Endometrial microvascular endothelial cells (primary cell): ENCODE results near the gene RANBP17. TPM values are rescaled to one million over a fixed set of nuclear protein-coding genes. Genes with fewer than 3 reads are reported as not detected.
"Not testable (repeated sequence)": the region's sequence is repeated elsewhere in the genome, so short reads cannot be mapped to it uniquely, and the experiment has no call there.

Experiments
- in situ Hi-C: cut with HindIII; loops from 2 replicates; pipeline ENCODE4 v1.10.0; 2017; ENCODE audit warnings: low sequenced_read_pairs, low pct_unique_long_range_greater_than_20kb; ENCODE audit errors: inconsistent ontology term
- total RNA-seq: library from RNA; depleted of rRNA; stranded (reverse); fragments of >200 nt; gene quantifications from one replicate; pipeline ENCODE4 v1.2.3, GENCODE V29; 2015; ENCODE audit errors: inconsistent ontology term

The RANBP17 gene
- total RNA-seq, 1 donor from 2014 or later, result 9.5 TPM

DNA sequence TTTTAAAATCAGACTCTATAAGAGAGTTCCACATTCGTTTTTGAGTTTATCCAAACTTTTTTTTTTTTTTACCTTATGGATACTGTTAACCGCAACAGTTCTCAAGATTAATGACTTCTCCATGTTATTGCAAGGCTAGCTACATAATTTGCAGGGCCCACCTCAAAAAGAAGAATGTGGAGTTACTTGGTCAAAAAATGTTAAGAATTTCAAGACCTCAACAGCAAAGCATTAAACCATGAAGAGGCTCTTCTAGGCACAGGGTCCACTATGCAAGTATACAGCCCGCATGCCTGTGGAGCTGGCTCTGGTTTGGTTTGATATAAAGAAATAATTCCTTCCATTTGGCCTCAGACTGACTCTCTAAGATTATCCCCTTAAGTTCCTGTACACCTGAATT, 313.9 kb downstream of the RANBP17 start:
- in situ Hi-C loops, result no loop called here

DNA sequence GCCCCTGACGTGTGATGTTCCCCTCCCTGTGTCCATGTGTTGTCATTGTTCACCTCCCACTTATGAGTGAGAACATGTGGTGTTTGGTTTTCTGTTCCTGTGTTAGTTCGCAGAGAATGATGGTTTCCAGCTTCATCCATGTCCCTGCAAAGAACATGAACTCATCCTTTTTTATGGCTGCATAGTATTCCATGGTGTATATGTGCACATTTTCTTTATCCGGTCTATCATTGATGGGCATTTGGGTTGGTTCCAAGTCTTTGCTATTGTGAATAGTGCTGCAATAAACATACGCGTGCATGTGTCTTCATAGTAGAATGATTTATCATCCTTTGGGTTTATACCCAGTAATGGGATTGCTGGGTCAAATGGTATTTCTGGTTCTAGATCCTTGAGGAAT, 316.4 kb downstream of the RANBP17 start:
- in situ Hi-C loops, result not testable (repeated sequence)

DNA sequence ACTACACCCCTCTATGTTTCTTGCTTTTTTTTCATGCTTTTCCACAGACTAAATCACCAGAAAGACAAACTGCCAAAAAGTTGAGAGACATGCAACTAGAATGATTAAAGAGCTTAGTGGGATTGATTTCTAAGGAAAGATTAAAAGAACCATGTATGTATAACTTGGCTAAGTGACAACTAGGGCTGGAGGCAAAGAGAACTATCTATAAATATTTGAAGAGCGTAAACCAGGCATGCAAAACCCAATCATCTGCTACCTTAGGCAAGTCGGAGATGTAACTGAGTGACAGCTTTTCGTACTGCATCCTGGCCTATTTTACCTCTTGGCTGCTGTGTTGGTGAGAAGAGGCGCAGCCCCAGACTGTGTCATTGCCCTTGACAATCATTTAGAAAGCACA, 326.2 kb downstream of the RANBP17 start:
- in situ Hi-C loops, result no loop called here

DNA sequence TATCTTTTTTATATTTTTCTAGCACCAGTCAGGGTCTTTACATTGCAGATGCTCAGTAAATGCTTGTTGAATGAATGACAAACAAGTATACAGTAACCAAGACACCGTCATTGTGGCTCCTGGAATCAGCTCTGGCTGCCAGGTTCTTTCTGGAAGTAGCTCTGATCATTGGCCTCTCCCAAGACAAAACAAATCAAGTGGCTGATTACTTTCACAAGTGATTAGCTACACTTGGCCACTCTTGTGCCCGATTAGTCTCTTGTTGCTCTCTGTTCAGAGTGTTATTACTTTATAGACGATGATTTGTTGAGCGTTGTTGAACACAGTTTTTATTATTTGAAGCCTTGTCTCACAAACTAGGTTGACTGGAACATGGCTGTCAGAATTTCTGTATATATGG, 327.6 kb downstream of the RANBP17 start:
- in situ Hi-C loops, result no loop called here

DNA sequence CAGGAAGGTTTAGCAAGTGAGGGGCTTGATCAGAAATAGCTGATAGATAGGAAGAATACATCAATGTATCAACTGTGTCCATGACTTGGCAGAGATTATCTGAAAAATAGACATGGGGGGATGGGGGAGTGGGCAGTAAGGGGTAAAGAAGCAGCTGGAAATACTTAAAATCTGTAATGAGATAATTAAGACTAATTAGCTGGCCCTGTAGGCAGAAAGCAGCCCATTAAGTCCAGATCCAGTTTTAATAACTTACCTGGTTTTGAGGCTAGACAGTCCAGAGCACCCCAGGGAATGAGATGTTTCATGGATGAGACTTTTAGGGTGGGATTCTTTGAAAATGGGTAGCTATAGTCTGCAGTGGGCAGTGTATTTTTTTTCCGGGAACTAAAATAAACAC, 330.3 kb downstream of the RANBP17 start:
- in situ Hi-C loops, result no loop called here

DNA sequence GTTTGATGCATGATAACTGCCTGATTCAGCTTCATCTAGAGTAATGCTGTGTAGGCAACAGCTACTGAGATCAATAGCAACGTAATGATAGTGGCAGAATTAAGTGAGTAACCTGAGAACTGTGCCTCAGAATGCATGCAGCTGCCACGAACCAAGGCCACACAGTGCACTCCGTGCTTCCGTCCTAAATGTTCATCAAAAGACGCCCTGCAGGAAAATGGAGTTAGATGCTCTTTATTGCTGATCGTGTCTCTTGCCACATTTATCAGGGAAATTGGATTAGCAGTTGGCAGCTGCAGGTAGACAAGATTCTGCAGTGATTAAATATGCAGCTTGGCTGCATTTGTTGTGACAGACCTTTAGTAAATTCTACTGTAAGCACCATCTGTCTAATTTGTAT, 339.5 kb downstream of the RANBP17 start:
- in situ Hi-C loops, result no loop called here

DNA sequence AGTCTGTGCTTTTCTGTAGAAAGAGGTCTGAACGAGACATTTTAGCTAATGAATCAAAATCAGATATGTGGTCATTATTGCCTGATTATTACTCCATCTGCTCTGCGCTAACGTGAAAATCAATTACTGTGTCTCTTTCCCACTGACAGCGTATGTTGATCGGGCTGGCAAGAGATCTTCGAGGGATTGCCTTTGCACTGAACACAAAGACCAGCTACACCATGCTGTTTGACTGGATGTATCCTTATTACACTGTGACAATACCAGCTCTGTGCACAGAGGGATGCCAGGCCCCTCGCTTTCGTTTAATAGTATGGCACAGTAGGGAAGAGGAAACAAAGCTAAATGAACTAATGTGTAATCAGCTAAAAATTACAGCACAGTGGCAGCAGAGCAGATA, 343.6 kb downstream of the RANBP17 start:
- in situ Hi-C loops, result no loop called here

DNA sequence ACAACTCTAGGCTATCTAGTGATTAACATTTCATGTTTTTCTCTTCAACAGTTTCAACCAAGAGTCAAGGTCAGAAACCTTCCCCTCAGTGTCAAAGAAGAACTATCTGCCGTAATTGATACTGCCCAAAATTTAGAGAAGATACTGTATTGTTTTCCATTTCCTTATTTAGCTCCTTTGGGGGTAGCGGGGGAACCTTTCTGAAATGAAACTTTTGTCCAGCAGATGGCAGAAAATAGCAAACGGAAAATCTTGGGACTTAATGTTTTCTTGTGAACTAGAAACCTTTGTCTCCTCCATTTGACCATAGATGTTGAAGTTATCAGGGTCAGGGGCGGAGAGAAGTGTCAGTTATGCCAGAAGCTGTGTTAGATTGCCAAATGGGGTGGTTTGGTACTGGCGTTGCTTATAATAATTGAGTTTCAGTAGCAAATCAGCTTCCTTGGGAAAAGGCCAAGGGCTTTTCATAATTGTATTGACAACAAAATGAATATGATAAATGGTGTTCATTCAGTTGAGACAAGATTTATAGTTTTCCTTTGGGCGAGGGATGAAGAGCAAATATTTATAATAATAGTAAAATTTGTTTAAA, 345.5 kb downstream of the RANBP17 start:
- in situ Hi-C loops, result no loop called here

DNA sequence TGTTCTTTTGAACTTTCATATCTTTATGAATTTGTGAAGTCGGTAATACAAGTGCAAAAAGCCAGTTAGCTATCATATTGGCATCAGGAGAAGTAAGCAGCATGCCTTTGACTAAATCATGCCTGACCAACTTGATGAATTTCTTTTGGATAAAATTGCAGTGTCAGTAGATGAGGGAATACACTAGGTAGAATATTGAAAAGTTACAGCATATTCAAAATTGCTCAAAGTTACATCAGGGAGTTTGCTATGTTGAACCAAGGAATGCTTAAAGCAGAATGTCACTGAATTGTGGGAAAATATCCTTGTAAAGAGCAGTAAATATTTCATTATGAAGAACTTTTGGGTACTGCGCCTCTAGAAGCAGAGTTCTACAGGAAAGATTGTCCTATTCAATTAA, 360.1 kb downstream of the RANBP17 start:
- in situ Hi-C loops, result no loop called here

DNA sequence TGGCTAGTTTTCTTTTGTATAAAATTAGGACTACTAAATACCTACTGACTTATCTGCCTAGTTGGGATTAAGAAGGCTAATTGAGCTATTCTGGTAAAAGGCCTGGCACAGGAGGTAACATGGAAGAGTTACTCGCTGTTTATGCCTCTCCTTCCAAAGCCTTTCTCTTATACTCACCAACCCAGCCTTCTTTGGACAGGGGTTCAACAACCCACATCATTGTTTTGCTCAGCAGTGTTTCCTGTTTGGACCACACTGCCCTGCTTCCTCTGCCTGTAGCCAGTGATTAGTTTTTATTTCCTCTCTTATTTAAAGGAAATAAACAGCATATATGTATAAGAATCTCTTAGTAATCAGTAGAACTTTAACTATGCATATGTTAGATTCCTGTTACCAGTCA, 362.1 kb downstream of the RANBP17 start:
- in situ Hi-C loops, result no loop called here

DNA sequence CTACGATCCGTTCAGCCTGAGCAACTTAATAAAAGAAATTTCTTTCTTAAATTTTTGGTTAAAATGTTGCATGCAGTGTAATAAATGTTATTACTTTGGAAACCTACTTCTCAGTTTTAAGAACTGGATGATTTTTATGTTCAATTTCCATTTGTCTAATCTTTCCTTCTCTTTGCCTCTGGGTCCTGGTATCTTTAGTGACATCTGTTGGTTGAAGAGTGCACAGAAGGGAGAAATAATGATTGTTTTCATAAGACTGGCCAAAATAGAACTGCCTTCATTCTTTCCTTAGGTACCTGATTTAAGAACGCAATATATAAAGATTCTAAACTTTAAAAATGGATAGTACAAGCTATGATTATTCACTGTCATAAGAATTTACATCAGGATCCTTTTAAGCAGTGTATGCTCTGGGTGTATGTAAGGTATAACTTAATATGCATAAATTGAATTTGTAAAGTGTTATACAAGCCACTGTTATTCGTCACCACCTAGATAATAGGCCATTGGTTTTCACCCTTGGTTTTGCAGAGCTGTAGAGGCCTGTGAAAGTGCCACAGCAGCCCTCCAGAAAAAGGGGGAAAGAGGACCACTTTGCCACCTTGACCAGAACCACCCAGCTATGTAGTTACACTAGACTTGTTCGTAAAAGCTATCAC, 364.4 kb downstream of the RANBP17 start:
- in situ Hi-C loops, result no loop called here

DNA sequence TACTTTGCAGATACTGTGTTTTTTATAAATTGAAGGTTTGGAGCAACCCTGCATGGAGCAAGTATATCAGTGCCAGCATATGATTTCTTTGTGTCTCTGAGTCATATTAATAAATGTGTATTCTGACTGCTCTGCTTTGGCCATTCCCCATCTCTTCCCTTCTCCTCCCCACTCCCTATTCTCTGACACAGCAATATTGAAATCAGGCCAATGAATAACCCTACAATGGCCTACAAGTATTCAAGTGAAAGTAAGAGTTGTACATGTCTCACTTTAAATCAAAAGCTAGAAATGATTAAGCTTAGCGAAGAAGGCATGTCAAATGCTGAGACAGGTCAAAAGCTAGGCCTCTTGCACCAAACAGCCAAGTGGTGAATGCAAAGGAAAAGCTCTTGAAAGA, 365.0 kb downstream of the RANBP17 start:
- in situ Hi-C loops, result no loop called here

DNA sequence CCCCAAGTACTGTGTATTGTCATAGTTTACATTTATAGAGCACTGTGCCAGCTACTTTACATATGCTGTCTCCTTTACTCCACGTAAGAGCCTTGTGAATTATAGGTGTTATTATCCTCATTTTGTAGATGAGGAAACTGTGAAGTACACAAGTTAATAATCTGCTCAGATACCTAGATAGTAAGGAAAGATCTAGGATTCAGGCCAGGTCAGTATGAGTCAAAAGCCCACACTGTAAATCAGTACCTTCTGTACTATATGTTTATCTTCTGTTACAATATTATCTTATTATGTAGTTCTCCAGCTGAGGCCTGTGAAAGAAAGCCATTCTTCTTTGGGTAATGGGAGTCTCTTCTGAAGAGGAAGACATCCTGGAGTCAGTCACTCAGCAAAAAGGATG, 374.8 kb downstream of the RANBP17 start:
- in situ Hi-C loops, result no loop called here

DNA sequence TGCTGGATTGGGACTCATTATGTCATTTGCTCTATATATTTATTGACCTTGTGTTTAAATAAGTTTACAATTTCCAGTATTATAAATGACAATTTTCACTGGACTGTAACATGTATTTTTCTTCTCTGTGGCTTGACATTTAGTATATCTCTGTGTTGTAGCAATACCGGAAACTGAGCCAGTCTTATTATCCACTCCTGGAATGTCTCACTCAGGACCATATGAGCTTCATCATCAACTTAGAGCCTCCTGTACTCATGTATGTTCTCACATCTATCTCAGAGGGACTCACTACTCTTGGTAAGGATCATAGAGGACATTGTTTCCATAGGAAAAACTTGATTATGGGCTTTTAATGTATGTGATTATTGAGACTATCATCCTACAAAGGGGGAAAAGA, 380.7 kb downstream of the RANBP17 start:
- in situ Hi-C loops, result no loop called here

DNA sequence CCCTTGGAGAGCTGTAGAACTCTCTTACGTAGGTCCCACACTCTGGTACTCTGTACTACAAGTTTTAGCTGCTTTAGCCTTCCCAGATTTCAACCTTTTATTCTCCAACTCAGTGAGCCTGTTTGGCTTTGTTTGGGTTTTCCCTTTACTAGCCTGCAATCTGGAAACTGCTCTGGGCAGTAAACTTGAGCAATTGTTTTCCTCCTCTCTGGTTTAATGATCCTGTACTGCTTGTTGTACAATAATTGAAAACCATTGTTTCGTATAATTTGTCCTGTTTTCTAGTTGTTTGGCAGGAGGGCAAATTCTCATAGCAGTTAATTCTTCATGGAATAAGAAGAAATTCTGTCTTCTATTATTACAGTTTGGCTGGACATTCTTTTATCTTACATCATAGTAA, 384.4 kb downstream of the RANBP17 start:
- in situ Hi-C loops, result no loop called here

DNA sequence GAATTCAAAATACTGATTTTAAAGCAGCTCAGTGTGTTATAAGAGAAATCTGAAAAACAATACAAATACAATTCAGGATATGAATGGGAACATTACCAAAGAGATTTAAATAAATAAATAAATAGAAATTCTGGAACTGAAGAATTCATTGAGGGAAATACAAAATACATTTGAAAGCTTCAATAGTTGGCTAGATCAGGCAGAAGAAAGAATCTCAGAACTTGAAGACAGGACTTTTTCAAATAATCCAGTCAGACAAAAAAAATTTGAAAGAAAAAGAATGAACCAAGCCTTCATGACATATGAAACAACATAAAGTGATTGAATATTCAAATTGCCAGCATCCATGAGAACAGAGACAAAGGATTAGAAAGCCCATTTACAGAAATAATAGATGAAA, 387.6 kb downstream of the RANBP17 start:
- in situ Hi-C loops, result no loop called here

DNA sequence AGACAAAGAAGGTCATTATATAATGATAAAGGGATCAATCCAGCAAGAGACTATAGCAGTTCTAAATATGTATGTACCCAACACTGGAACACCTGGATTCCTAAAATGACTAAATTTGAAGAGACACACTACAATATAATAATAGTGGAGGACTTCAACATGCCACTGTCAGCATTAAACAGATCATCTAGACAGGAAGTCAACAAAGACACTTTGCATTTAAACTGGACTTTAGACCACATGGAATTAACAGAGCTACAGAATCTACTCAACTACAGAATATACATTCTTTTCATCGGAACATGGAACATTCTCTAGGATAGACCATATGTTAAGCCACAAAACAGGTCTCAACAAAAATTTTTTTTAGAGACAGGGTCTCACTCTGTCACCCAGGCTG, 388.9 kb downstream of the RANBP17 start:
- in situ Hi-C loops, result no loop called here

DNA sequence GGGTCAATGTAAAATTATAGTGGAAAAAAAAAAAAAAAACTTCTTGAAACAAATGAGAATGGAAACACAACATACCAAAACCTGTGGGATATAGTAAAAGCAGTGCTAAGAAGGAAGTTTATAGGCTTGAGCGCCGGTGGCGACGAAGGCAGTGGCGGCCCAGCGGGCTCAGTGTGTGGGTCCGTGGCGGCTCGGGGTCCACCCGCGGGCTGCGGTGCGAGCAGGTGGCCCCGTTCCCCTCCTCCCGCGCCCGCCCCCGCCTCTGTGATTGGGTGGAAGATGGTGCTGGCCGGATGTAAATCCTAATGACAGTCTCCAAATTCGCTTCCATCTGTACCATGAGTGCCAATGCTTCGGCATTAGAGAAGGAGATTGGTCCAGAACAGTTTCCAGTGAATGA, 389.7 kb downstream of the RANBP17 start:
- in situ Hi-C loops, result no loop called here

DNA sequence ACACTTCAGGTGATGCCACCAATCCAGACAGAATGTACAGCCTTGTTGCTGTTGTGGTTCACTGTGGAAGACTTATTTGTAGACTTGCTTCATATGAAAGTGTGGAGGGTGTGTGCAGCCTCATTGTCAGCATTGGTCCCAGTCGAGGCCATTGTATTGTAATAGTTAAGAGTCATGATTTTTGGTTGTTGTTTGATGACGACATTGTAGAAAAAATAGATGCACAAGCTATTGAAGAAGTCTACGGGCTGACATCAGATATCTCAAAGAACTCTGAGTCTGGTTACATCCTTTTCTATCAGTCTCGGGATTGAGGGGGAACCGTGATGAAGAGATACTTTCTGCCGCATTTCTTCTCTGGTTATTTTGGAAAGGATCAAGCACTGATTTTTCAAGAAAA, 390.9 kb downstream of the RANBP17 start:
- in situ Hi-C loops, result no loop called here

DNA sequence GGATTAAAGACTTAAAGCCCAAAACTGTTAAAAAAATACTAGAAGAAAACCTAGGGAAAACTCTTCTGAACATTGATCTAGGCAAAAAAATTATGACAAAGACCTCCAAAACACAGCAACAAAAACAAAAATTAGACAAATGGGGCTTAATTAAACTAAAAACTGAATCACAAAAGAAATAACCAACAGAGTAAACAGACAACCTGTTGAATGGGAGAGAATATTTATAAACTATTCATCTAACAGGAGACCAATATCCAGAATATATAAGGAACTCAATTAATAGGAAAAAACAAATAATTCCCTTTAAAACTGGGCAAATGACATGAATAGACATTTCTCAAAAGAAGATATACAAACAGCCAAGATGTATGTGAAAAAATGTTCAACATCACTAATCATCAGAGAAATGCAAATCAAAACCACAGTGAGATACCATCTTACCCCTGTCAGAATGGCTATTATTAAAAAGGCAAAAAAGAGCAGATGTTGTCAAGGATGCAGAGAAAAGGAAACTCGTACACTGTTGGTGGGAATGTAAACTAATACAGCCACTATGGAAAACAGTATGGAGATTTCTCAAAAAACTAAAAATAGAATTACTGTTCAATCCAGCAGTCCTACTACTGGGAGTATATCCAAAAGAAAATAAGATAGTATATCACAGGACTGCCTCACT, 397.1 kb downstream of the RANBP17 start:
- in situ Hi-C loops, result no loop called here

DNA sequence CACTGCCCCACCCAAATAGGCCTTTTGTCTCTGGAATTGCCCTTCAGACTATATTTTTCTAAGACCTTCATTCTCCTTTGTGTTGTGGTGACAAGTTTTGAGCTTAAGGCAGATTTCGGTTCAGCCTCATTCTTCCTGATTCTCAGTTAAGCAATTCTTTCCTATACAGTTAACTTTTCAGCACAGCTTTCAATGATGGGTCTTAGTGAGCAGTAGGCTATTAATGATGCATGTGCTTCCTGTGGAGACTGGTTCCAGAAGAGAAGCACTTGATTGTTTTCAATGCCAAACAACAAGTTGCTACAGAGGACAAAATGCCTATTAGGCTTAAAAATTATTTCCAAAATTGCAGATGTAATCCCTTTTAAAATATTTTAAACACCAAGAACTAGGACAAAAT, 399.5 kb downstream of the RANBP17 start:
- in situ Hi-C loops, result no loop called here
